HG03135 (cell line): ENCODE measurements around the gene SEMA6A.

Experiments used
- ATAC-seq: cut with Tn5 transposase; IDR thresholded peaks from one replicate; pipeline ENCODE4 v1.9.1; 2021; ENCODE audit warnings: mild to moderate bottlenecking, moderate library complexity; ENCODE audit not compliant: unreplicated experiment

SEMA6A gene

DNA sequence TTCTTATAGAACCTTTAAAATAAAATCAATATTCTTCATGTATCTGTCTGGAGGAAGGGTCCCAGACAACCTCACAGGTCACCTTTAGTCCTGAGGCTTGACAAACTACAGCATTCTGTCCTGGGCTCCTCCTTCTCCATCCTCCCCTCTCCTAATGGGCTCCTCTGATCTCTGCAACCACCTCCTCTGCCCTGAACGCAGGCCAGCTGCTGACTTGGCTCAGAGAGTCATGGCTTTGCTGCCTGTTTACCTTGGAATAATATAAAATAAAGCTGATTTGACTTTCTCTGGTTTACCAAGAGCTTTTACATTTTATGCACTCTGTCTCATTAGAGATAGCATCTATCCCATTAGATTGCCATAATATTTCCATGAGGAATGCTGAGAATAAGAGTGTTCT, 159.4 kb downstream of the SEMA6A start:
- no peak for ATAC-seq

DNA sequence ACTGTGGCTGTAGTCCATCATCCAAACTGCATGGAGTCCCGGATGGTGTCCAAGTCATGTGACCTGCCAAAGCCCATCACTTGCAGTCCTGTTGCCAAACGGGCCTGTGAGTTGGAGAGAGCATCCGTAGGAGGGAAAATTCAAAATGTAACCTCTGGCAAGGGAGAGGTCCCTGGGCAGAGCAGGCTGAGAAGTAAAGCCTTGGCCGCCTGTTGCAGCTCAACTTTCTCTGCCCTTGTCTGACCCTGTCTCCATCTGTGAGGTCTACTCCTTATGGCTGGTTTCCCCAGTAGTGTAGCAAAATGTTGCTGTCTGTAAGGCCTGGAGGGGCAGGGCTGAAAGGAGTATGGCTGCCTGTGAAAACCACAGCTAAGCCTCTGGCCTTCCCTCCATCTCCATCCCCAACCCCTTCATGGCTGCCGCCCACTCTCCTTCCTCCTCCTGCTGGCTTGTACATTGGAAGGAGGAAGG, 163.5 kb downstream of the SEMA6A start:
- ATAC-seq: no peak

DNA sequence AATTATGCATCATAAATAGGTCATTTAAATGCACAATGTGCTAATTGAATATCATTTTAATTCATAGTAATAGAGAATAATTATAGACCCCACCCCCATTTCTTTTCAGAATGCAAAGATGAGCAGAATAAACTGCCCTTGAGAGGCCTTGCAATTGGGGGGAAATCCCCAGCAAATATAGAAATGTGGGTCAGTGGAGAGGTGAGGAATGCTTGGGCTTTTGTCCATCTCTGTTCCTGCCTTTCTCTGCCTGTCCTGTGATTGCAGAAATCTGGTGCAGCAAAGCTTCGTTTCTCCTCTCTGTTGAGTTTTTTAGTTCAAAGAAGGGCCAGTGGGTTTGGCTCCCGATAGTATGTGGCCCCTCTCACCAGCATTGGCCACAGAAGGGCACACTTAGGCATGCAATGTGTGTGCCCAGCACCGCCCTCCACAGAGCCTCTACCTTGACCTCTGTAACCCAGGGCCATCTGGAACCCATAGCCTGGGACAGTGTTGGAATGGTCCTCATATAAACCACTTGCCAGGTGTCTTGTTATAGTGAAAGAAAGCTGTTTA, 164.2 kb downstream of the SEMA6A start:
- no peak for ATAC-seq

DNA sequence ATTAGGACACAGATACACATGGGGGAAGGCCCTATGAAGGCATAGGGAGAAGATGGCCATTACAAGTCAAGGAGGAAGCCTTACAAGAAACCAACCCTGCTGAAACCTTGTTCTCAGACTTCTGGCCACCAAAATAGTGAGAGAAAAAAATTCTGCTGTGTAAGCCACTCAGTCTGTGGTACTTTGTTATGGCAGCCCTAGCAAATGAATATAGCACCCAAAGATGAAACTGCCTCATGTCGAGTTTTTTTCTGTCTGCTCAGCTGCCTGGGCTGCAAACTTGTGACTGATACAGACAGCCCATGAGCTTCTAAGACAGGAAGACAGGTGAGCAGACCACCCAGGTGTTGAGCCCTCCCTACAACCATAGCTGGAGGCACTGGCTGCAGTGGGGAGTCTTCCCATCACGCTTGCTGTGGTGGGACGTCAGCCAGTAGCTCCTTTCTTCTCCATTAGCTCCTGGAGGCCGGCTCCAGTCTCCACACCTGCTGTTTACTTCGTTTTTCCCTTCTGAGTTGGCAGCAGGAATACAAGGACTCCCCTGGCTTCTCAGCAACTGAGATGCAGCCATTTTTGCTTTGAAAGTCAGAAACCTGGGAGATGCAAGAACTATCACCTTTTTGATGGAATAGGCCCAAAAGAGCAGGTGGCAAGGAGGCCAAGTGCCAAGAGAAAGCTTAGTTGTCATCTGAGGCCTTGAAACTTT, 164.9 kb downstream of the SEMA6A start:
- ATAC-seq: no peak

DNA sequence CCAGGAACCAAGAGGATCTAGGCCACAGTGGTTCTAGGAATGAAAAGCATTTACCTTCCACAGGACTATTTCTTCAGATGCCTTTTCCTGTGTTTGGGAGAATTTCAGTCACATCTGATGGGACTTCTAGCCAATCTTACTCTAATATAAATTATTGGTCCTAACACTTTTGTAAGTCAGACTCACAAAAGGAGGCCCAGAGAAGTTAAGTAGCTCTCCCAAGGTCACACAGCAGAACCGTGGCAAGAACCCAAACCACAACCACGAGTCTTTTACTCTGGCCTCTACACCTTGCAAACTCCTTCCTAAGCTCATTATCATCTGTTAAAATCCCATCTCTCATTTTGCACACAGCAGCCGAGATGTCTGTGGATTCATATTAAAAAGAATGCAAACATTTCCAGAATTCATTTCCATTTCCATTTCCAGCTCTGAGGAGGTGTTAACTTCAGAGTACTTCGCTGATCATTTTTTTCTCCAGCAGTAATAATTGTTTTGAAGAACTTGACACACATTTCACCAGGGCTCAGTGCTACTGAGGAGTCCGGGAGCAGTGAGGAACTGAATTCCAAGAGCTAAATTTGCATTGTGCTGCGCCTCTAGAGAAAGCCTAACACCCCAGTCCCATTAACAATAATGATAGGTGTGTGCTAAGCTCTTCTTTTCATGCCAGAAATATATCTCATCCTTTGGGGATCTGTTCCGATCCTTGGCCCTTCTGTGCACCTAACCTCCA, 168.1 kb downstream of the SEMA6A start:
- ATAC-seq: no peak

DNA sequence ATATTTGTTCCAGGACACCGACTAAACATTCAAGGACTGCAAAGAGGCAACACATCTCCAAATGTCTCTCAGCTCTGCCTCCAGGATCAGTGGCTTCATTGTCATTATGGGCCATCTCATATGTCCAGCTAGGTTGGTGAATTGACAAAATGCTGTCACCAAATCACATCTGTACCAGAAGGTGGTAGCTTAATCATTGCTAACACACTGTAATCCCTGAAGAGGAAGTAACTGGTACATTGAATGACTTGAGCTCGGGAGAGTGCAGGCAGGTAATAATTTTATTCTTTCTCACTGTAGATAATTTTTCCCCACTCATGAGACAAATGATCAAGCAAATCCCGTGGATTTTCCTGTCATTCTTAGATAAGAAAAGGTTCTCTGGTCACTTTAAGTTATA, 169.8 kb downstream of the SEMA6A start:
- ATAC-seq: no peak

DNA sequence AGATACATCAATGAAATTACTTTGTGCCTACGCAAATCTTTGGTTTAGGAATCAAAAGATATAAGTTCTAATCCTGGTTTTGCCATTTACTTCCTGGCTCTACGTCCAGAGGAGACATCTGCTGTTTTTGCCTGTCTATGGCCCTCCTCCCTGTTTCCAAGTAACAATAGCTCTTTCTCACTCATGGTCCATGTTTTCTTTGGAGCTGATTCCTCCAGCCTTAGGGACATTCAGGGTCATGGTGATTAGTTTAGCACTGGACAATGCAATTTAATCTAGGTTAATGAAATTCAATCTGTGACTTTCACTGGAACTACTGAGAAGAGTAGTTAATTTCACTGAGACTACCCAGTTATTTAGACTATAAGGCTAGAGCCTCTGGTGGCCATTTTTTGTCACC, 170.6 kb downstream of the SEMA6A start:
- ATAC-seq: no peak

DNA sequence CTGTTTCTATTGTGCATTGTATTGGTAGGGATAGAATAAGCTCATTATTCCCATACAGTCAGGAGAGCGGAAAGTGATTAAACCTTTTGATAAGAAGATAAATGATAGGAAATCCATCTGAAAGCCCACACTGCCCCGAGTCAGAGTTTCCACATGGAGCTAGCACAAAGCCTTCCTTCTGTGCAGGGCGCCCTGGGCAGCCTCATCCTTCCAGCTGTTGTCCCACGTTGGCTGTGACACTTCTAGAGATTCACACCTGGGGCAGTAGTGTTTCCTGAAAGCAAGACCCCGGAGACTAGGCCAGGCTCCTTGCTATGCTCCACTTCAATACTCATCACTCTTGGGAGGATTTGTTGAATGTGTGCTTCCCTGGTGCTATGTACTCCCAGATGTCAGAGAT, 172.4 kb downstream of the SEMA6A start:
- no peak for ATAC-seq

DNA sequence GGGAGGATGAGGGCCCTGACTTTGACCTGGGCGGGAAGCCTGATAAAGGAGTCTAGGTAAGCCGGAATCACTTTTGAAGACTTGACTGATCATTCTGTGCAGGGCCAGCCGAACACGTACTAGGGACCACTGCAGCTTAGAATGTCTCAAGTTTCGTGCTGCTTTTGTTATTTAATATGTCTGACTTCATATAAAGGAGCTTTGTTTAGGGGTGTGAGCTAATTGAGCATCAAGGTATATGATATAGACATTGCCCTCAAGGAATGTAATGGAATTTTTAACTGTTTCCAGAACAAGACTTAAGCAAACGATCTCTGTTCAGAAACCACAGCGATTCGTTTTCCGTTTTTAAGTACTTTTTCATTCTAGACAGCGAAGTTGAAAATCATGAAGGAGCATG, 173.0 kb downstream of the SEMA6A start:
- ATAC-seq: no peak

DNA sequence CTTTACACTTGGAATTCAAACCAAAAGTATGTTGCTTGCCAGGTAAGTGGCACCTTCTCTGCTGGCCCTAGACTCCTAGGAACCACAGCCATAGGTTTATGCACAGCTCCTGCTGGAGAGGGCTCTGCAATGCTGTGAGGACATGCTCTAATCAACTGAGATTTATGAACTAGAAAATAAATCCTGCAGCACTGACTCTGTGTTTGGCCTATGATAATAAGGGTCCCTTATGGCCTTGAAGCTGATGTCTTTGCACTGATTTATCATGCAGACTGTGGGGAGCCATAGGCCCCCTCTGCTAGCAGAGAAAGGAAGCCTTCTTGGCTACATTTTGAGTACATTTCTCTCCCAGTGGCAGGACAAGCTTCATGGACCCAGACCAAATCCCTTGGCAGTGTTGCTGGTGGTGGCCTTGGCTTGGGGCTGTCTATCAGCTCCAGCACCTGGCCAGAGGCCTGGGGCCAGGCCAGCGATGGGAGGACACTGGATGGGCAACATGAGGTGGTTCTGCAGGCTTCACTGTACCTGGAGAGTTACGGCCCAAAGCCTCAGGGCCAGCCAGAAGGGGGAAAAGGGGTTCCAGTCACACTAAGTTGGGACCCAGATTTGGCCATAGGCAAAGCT, 178.0 kb downstream of the SEMA6A start:
- ATAC-seq: no peak

DNA sequence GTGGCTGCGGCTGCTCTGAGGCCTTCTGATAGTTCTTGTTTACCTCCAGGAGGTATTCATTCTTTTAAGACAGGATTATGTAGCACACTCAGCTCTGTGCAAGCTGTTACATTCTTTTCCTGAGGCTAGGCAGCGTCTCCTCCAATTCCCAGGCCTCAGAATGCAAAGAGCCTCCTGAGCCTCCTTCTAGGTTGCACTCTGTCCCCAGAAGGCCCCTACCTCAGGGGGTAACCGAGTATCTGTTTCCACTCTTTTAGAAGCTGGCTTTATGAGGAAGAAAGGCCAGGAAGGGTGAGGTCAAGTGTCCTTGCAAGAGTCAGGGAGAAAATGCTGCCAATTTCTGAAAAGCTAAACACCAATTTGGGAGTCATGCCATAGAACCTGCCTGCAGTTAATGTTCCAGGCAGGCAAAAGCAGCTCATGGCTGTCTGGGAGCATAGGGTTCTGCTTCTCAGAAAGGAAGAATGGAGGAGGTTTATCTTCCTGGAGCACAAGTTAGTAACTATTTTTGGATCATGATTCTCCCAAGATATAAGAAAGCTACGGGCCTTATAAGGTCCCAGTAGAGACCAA, 178.9 kb downstream of the SEMA6A start:
- ATAC-seq: no peak

DNA sequence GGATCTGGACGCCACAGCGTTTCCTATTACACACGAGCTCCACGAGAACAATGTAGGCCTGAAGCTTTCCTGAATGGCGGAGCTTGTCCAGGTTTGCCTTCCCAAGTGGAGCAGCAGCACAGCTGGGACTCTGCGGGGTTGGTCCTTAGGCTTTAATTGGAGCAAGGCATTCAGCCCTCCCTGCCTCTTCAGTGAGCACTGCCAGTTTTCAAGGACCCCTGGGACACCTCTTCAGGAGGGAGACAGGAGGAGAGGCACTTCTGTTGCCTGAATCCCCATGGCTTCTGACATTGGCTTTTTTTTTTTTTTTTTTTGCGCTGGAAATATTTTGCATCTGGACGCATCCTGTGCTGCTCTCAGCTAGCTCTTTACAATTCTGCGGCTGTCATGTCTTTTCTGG, 179.4 kb downstream of the SEMA6A start:
- ATAC-seq: no peak

DNA sequence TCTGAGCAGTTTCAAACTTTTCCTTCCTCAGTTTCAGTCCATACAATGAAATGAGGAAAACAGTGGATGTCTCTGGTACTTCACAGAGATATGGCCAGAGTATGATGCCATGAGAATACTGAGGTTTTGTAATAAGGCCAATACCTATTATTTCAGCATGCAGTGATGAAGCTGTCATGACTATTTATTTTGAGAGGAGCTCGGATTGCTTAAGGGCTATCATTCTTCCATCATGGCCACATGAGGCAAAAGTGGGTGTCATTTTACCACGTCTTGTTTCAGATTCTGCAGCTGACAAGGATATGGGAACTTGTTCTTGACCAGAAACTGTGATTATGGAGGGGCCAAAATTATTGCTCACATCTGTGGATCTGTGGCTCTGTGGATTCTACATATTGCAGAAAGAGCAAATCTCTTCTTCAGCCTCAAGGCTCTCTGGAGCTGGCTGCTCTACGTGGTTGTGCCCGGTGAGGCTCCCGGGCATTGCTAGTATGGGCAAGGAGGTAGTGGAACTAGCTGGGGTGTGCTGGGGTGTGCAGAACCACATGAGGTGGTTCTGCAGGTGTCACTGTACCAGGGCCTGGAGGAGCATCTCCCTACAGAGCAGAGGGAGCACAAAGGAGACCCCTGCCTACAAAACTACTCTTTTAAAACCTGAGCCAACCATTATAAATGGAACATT, 180.3 kb downstream of the SEMA6A start:
- ATAC-seq: no peak
